ENCODE data around the gene SH3BP1. TPM values are rescaled to one million over a fixed set of nuclear protein-coding genes. Genes with fewer than 3 reads are reported as not detected.

SH3BP1 gene
- total and polyA plus RNA-seq, 2 of the 13 experiments (the other 11 are each of a cell fraction or from before 2014, with no cell fraction given) = 8.4 to 18.5 TPM

DNA sequence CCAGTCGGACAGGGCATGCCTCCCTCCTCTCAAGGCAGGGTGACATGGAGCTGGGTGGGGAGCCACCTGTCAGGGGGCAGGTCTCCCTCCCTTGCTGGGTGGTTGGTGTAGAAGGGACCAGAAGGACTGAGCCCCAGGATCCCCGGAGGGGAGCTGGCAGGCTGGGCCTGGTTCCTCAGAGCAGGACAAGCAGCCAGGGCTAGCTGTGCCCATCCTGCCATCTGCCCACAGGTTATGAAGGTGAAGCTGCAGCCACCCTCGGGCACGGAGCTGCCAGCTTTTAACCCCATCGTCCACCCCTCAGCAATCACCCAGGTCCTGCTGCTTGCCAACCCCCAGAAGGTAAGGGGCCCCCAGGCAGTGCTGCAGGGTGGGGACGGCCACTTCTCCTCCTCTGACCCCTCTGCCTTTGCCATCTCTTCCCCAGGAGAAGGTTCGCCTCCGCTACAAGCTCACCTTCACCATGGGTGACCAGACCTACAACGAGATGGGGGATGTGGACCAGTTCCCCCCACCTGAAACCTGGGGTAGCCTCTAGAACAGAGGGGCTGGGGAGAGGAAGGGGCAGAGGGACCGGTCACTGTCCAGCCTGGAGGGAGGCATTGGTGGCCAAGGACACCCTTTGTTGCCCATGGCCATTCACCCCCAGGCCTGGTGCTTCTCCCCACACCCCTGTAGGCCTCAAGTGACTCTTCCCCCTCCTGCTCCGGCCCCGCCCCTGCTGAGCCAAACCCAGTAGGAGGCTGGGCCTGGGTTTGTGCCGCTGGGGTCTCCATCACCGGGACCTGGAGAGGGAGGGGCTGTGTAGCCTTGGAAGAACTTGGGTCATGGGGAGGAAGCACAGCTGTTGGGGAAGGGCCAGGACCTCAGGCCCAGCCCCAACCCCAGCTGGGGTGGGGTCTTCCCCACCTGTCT, 7.0 kb upstream of the SH3BP1 start (continued):
- TF ChIP-seq, protein P1, sequence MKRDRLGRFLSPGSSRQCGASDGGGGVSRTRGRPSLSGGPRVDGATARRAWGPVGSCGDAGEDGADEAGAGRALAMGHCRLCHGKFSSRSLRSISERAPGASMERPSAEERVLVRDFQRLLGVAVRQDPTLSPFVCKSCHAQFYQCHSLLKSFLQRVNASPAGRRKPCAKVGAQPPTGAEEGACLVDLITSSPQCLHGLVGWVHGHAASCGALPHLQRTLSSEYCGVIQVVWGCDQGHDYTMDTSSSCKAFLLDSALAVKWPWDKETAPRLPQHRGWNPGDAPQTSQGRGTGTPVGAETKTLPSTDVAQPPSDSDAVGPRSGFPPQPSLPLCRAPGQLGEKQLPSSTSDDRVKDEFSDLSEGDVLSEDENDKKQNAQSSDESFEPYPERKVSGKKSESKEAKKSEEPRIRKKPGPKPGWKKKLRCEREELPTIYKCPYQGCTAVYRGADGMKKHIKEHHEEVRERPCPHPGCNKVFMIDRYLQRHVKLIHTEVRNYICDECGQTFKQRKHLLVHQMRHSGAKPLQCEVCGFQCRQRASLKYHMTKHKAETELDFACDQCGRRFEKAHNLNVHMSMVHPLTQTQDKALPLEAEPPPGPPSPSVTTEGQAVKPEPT (CRISPR knock-in tag; IDR thresholded peaks at IDR 0.05; ENCODE audit: low read depth) = no peak
- peak; percentile 23 for TF ChIP-seq AGO2 (optimal IDR thresholded peaks at IDR 0.05; ENCODE audit: low read depth, low read length)
- no peak for TF ChIP-seq ZNF432 (CRISPR knock-in tag; IDR thresholded peaks at IDR 0.05; ENCODE audit: borderline replicate concordance)
- TF ChIP-seq ZNF773 (CRISPR knock-in tag; IDR thresholded peaks at IDR 0.05; ENCODE audit: borderline replicate concordance) = no peak
- TF ChIP-seq ZBTB42 (CRISPR knock-in tag; IDR thresholded peaks at IDR 0.05) = no peak
- no peak for TF ChIP-seq MAFK (conservative IDR thresholded peaks at IDR 0.05 in 1 of 2, IDR thresholded peaks at IDR 0.05 in 1 of 2; ENCODE audit: low read length in 2 of 2)
- TF ChIP-seq, protein P2, sequence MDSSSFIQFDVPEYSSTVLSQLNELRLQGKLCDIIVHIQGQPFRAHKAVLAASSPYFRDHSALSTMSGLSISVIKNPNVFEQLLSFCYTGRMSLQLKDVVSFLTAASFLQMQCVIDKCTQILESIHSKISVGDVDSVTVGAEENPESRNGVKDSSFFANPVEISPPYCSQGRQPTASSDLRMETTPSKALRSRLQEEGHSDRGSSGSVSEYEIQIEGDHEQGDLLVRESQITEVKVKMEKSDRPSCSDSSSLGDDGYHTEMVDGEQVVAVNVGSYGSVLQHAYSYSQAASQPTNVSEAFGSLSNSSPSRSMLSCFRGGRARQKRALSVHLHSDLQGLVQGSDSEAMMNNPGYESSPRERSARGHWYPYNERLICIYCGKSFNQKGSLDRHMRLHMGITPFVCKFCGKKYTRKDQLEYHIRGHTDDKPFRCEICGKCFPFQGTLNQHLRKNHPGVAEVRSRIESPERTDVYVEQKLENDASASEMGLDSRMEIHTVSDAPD (CRISPR knock-in tag; IDR thresholded peaks at IDR 0.05) = no peak
- TF ChIP-seq, protein P3, sequence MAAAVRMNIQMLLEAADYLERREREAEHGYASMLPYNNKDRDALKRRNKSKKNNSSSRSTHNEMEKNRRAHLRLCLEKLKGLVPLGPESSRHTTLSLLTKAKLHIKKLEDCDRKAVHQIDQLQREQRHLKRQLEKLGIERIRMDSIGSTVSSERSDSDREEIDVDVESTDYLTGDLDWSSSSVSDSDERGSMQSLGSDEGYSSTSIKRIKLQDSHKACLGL (CRISPR knock-in tag; IDR thresholded peaks at IDR 0.05) = no peak
- TF ChIP-seq, protein P4, sequence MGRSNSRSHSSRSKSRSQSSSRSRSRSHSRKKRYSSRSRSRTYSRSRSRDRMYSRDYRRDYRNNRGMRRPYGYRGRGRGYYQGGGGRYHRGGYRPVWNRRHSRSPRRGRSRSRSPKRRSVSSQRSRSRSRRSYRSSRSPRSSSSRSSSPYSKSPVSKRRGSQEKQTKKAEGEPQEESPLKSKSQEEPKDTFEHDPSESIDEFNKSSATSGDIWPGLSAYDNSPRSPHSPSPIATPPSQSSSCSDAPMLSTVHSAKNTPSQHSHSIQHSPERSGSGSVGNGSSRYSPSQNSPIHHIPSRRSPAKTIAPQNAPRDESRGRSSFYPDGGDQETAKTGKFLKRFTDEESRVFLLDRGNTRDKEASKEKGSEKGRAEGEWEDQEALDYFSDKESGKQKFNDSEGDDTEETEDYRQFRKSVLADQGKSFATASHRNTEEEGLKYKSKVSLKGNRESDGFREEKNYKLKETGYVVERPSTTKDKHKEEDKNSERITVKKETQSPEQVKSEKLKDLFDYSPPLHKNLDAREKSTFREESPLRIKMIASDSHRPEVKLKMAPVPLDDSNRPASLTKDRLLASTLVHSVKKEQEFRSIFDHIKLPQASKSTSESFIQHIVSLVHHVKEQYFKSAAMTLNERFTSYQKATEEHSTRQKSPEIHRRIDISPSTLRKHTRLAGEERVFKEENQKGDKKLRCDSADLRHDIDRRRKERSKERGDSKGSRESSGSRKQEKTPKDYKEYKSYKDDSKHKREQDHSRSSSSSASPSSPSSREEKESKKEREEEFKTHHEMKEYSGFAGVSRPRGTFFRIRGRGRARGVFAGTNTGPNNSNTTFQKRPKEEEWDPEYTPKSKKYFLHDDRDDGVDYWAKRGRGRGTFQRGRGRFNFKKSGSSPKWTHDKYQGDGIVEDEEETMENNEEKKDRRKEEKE (IDR thresholded peaks at IDR 0.05) = no peak
- TF ChIP-seq ZBTB38 (CRISPR knock-in tag; IDR thresholded peaks at IDR 0.05) = 0 out of 2 replicates have a peak, but pooled peaks have one; percentile 12
- TF ChIP-seq DNMT3B (CRISPR knock-in tag; conservative IDR thresholded peaks at IDR 0.05) = no peak
- no peak for TF ChIP-seq ZNF101 (CRISPR knock-in tag; IDR thresholded peaks at IDR 0.05; ENCODE audit: borderline replicate concordance, low read depth)
- TF ChIP-seq, protein P5, sequence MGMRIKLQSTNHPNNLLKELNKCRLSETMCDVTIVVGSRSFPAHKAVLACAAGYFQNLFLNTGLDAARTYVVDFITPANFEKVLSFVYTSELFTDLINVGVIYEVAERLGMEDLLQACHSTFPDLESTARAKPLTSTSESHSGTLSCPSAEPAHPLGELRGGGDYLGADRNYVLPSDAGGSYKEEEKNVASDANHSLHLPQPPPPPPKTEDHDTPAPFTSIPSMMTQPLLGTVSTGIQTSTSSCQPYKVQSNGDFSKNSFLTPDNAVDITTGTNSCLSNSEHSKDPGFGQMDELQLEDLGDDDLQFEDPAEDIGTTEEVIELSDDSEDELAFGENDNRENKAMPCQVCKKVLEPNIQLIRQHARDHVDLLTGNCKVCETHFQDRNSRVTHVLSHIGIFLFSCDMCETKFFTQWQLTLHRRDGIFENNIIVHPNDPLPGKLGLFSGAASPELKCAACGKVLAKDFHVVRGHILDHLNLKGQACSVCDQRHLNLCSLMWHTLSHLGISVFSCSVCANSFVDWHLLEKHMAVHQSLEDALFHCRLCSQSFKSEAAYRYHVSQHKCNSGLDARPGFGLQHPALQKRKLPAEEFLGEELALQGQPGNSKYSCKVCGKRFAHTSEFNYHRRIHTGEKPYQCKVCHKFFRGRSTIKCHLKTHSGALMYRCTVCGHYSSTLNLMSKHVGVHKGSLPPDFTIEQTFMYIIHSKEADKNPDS (CRISPR knock-in tag; IDR thresholded peaks at IDR 0.05) = no peak
- TF ChIP-seq NR2F6 (IDR thresholded peaks at IDR 0.05) = no peak
- TF ChIP-seq NR2F6 (CRISPR knock-in tag; IDR thresholded peaks at IDR 0.05) = no peak
- TF ChIP-seq SIX4 (CRISPR knock-in tag; IDR thresholded peaks at IDR 0.05) = no peak
- TF ChIP-seq NRL (CRISPR knock-in tag; IDR thresholded peaks at IDR 0.05; ENCODE audit: borderline replicate concordance) = peak; percentile 59; the same call in 1 of the 2 replicates
- no peak for TF ChIP-seq ZNF20 (CRISPR knock-in tag; IDR thresholded peaks at IDR 0.05)
- 0 out of 2 replicates have a peak, but pooled peaks have one; percentile 18 for TF ChIP-seq U2AF2 (IDR thresholded peaks at IDR 0.05; ENCODE audit: low read depth, low read length)
- no peak for TF ChIP-seq RFX5 (IDR thresholded peaks at IDR 0.05; ENCODE audit: low read depth, low read length)
- no peak for TF ChIP-seq FOXO1 (CRISPR knock-in tag; IDR thresholded peaks at IDR 0.05)

Data from HepG2 (cell line).